GM12875 (cell line): ENCODE data around the gene EFNA4.

Experiments
- H3K4me3 ChIP-seq: one replicate; pipeline ENCODE4 v1.5.1; 2011; ENCODE audit warnings: low read depth, low read length, control low read depth
- TF ChIP-seq, protein P1 (sequence below): IDR thresholded peaks from 2 replicates; pipeline ENCODE4 v1.5.1; 2011; ENCODE audit warnings: low read depth, mild to moderate bottlenecking, control low read depth, inconsistent platforms, low read length, moderate library complexity, borderline replicate concordance; ENCODE audit not compliant: insufficient read depth

The EFNA4 gene

DNA sequence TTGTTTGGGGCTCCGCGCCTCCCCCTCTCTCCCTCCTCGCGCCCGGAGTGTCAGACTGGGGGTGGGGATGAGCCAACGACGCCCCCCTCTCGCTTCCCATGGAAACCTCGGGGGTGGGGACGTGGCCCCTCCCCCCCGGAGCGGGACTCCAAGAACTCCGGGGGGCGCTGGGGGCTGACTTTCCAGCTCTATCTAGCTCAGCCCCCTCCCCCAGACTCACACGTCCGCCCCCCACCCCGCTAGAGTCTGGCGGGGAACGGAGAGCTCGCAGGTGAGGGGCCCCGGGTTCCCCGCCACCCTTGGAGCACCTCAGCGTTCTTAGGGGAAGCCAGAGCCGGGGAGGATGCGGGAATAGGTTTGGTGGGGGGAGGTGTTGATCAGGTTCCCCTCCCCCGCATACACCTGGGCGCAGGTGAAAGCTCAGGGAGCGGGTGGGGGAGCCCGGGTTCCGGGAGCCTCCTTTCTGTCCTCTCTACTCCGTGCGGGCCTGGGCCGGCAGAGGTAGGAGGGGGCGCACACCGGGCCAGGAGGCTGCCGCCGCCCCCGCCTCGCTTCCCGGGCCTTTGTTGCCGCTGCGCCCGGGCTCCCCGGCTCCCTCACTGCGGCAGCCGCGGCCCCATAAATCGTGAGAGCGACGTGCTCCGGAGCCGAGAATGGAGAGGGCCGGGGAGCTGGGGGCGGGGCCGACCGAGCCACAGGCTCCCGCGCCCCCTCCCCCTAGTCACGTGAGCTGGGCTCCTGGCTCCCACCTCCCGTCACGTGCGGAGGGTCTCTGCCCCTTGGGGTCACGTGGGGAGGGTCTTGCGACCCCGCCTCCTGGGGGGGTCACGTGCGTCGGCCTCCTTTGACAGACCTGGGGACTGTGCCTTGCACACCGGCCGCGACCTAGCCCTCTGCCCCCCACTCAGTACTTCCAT, 17.0 kb downstream of the EFNA4 start:
- TF ChIP-seq, protein P1, sequence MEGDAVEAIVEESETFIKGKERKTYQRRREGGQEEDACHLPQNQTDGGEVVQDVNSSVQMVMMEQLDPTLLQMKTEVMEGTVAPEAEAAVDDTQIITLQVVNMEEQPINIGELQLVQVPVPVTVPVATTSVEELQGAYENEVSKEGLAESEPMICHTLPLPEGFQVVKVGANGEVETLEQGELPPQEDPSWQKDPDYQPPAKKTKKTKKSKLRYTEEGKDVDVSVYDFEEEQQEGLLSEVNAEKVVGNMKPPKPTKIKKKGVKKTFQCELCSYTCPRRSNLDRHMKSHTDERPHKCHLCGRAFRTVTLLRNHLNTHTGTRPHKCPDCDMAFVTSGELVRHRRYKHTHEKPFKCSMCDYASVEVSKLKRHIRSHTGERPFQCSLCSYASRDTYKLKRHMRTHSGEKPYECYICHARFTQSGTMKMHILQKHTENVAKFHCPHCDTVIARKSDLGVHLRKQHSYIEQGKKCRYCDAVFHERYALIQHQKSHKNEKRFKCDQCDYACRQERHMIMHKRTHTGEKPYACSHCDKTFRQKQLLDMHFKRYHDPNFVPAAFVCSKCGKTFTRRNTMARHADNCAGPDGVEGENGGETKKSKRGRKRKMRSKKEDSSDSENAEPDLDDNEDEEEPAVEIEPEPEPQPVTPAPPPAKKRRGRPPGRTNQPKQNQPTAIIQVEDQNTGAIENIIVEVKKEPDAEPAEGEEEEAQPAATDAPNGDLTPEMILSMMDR: no peak

GRCh38 chr1:155081472-155082300, 18.1 kb downstream of the EFNA4 start:
- TF ChIP-seq, protein P1: no peak
- peak overlapping the region; percentile 24 for H3K4me3 ChIP-seq

More for the DNA sequence above, 17.0 kb downstream of the EFNA4 start:
- H3K4me3 ChIP-seq: no peak overlapping the region

DNA sequence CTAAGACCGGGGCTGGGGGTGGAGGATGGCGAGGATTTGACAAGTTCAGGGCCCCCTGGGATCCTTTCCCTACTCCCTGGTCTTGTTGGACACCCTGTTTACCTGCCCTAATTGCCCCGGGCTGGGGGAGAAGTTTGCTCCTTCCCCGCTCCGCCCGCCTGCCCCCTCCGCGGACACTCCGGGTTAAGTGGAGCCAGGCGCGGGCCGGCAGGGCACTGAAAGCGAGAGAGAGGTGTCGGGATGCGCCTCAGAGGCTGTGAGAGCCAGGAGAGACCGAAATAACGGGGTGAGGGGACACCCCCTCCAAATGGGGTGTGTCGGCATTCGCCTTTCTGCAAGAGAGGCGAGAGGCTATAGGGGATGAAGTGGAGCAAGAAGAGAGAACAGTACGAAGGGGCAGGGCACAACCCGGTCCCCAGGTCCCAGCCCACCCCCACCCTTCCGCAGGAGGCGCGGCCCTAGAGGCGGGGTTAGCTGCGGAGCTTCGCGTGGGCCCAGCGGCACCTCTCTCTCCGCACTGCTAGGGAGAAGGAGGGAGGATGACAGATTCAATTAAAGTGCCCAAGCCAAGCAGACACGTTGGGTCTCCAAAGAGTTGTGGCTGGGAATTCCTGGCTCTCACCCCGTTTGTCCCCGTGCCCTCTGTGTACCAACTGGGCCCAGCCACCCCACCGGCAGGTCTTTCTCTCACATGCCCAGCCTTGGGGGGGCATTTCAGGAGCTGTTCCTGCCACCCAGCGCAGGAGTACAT, 18.9 kb downstream of the EFNA4 start:
- TF ChIP-seq, protein P1: no peak
- no peak overlapping the region for H3K4me3 ChIP-seq

GRCh38 chr1:155083052-155083541, 19.6 kb downstream of the EFNA4 start:
- TF ChIP-seq, protein P1: no peak
- H3K4me3 ChIP-seq: no peak overlapping the region

DNA sequence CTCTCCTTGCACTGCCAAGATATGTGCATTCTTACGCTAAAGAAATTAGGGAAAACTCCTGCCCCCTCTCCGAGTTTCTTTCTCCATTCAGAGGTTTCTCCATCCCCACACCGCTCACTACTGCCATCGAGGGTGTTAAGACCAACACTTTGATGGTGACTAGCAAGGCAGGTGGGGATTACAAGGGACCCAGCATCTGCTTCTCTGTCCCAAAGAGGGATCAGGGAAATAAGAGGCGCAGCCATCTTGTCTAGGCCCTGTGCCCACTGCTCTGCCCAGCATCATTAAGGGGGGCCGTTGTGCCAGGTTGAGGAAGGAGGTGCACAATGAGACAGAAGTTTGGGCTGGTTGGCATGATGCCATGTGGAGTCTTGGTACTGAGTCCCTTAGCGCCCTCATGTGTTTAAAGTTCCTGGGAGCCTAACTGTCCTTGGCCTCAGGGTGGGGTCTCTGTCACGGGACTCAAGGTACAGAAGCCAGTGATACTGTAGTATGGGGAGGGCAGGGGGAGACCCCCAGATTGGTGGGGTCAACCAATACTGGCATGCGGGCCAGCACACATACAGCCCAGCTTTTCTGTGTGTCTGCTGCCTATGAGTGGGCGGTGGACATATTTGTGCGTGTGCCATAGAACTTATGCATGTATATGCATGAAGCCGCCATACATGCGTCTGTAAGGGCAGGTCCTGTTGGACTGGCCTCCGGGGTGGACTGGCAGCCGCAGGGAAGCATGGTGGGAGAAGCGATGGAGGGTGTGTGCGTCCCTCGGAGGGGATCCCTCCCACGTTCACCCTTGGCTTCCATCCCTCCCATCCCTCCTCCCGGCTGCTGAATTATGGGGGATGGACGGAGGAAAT, 20.6 kb downstream of the EFNA4 start:
- TF ChIP-seq, protein P1: no peak
- H3K4me3 ChIP-seq: peak overlapping the region; percentile 88

GRCh38 chr1:155084722-155085503, 21.4 kb downstream of the EFNA4 start:
- TF ChIP-seq, protein P1: peak; percentile 88
- H3K4me3 ChIP-seq: peak overlapping the region; percentile 88
